Mononuclear cell (primary cell): ENCODE measurements around the gene PNLIPRP2. TPM values are rescaled to one million over a fixed set of nuclear protein-coding genes. Genes with fewer than 3 reads are reported as not detected.

Experiments used
- H3K27me3 ChIP-seq: 2 replicates; pipeline ENCODE4 v1.6.0; 2011; ENCODE audit warnings: low read length, control low read depth; ENCODE audit not compliant: insufficient read depth
- H3K4me1 ChIP-seq: 2 replicates; pipeline ENCODE4 v1.5.1; 2011; ENCODE audit warnings: mild to moderate bottlenecking, low read length, control low read depth; ENCODE audit not compliant: insufficient read depth
- H3K4me3 ChIP-seq: 2 replicates; pipeline ENCODE4 v1.5.1; 2011; ENCODE audit warnings: mild to moderate bottlenecking, low read length, moderate library complexity
- H3K9me3 ChIP-seq: 2 replicates; pipeline ENCODE4 v1.5.1; 2011; ENCODE audit warnings: low read depth, mild to moderate bottlenecking, control low read depth, low read length
- total RNA-seq: library from RNA; depleted of rRNA; stranded (reverse); fragments of >200 nt; gene quantifications from one replicate; pipeline ENCODE4 v1.2.3, GENCODE V29; 2012

The PNLIPRP2 gene
- total RNA-seq, 1 donor = not detected

DNA sequence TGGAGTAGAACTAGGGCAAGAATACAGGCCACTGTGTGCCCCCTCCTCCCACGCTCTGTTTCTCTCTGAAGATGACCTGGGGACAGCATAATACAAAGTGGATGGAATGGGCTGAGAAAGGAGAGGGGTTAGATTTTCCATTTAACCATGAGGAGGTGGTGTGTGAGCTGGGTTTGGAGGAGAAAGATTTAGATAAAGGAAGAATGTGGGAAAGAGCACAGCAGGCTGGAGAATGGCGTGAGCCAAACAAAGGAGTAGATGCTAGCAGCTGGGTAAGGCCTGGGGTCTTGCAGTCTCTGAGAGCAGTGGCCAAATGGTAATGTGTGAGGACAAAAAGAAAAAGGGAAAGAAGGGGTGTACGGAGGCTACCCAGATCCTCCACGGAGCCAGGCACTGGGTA, 8.6 kb downstream of the PNLIPRP2 start:
- Histone ChIP-seq H3K4me1 (no peaks in the 10 kb centered on the region), H3K9me3 (no peaks in the 10 kb centered on the region), H3K27me3 (no peaks in the 10 kb centered on the region), H3K4me3 (no peak overlapping the region)

DNA sequence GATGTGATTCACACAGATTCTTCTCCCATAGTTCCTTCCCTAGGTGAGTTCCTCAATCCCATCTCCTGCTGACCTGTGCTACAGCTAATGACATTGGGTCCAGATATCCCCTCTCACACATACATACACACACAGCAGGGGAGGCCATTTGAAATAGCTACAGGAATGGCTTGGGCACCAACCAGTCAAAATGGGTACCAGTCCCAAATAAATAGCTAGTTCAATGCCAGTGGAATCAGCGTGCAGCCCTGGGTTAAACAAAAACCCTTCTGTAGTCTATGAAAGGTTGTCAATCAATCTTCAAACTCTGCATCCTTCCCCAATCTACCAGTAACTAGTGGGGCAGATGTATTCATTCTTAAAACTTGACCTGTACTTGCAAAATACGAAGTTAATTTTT, 9.3 kb downstream of the PNLIPRP2 start:
- Histone ChIP-seq H3K4me3 (no peak overlapping the region), H3K27me3 (no peaks in the 10 kb centered on the region), H3K9me3 (no peaks in the 10 kb centered on the region), H3K4me1 (no peaks in the 10 kb centered on the region)

DNA sequence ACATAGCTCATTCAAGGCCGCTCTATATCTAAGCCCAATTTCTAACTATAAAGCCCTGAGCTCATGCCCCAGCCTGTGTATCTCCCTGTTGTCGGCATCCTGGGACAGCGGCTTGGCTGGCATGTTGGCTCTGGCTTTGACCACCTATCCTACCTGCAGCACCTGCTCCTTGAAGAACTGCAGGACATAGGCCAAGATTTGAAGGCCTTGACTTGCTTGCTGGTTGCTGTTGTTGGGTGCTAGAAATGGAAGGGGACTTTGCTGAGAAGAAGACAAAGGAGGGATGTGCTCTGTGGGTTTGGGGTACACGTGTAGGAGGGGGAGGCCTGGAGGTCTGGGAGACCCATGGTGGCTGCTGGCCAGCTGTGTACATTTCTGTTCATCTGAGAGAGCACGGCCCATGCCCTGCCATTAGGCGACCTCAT, 11.1 kb downstream of the PNLIPRP2 start:
- Histone ChIP-seq H3K9me3 (no peaks in the 10 kb centered on the region), H3K4me3 (no peak overlapping the region), H3K4me1 (no peaks in the 10 kb centered on the region), H3K27me3 (no peaks in the 10 kb centered on the region)

GRCh38 chr10:116632596-116633215, 12.0 kb downstream of the PNLIPRP2 start:
- Histone ChIP-seq H3K27me3 (no peaks in the 10 kb centered on the region), H3K4me1 (no peaks in the 10 kb centered on the region)

GRCh38 chr10:116633216-116633600, 12.5 kb downstream of the PNLIPRP2 start:
- no peaks in the 10 kb centered on the region for H3K27me3 ChIP-seq
- no peak overlapping the region for H3K4me3 ChIP-seq
- H3K9me3 ChIP-seq = no peaks in the 10 kb centered on the region
- no peaks in the 10 kb centered on the region for H3K4me1 ChIP-seq

More at GRCh38 chr10:116632596-116633215, 12.0 kb downstream of the PNLIPRP2 start:
- Histone ChIP-seq H3K9me3 (no peaks in the 10 kb centered on the region), H3K4me3 (no peak overlapping the region)

- no peak overlapping the region for H3K4me3 ChIP-seq
Observed at GRCh38 chr10:116634126-116634975, 13.6 kb downstream of the PNLIPRP2 start.

DNA sequence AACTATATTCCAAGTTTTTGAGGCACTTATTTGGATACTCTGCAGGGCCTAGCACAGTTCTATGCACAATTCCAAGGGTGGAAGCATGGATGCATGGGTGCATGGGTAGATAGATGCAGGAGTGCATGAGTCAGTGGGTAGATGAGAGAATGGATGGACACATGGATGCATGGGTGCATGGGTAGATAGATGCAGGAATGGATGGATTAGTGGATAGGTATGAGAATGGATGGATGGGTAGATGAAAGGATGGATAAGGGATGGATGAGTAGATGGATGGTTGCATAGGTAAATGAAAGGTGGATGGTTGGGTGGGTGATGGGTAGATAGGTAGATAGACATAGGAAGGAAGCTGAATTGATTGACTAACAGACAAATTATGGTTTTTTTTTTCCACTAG, 15.6 kb downstream of the PNLIPRP2 start:
- H3K4me1 ChIP-seq = no peaks in the 10 kb centered on the region
- H3K9me3 ChIP-seq = no peaks in the 10 kb centered on the region
- H3K27me3 ChIP-seq = no peaks in the 10 kb centered on the region
- H3K4me3 ChIP-seq = no peak overlapping the region

More at GRCh38 chr10:116634126-116634975, 13.6 kb downstream of the PNLIPRP2 start:
- Histone ChIP-seq H3K9me3 (no peaks in the 10 kb centered on the region), H3K27me3 (no peaks in the 10 kb centered on the region), H3K4me1 (no peaks in the 10 kb centered on the region)

GRCh38 chr10:116636976-116637375, 16.2 kb downstream of the PNLIPRP2 start:
- no peaks in the 10 kb centered on the region for H3K27me3 ChIP-seq
- no peaks in the 10 kb centered on the region for H3K4me1 ChIP-seq
- no peak overlapping the region for H3K4me3 ChIP-seq
- no peaks in the 10 kb centered on the region for H3K9me3 ChIP-seq

DNA sequence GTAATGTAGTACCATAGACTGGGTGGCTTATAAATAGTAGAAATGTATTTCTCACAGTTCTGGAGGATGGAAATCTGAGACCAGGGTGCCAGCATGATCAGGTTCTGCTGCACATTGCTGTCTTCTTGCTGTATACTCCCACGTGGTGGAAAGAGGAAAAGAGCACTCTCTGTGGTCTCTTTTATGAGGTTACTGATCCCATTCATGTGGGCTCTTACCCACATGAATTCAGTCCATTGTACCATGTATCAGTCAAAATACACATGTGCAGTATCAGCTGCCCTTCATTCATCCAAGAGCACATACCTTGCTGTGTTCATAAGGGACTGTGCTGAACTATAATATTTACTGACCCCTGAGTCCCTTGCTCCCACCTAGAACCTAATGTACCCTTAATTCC, 17.1 kb downstream of the PNLIPRP2 start:
- no peaks in the 10 kb centered on the region for H3K9me3 ChIP-seq
- no peak overlapping the region for H3K4me3 ChIP-seq
- no peaks in the 10 kb centered on the region for H3K4me1 ChIP-seq
- no peaks in the 10 kb centered on the region for H3K27me3 ChIP-seq

GRCh38 chr10:116646502-116646901, 25.7 kb downstream of the PNLIPRP2 start:
- Histone ChIP-seq H3K9me3 (no peaks in the 10 kb centered on the region), H3K4me3 (no peak overlapping the region), H3K4me1 (no peaks in the 10 kb centered on the region), H3K27me3 (no peaks in the 10 kb centered on the region)

GRCh38 chr10:116648903-116649302, 28.1 kb downstream of the PNLIPRP2 start:
- Histone ChIP-seq H3K4me1 (no peaks in the 10 kb centered on the region), H3K27me3 (no peaks in the 10 kb centered on the region), H3K9me3 (no peaks in the 10 kb centered on the region), H3K4me3 (no peak overlapping the region)

GRCh38 chr10:116653885-116654284, 33.1 kb downstream of the PNLIPRP2 start:
- no peak overlapping the region for H3K4me3 ChIP-seq
- H3K4me1 ChIP-seq = no peaks in the 10 kb centered on the region
- H3K9me3 ChIP-seq = no peaks in the 10 kb centered on the region
- H3K27me3 ChIP-seq = no peaks in the 10 kb centered on the region

GRCh38 chr10:116654816-116655215, 34.1 kb downstream of the PNLIPRP2 start:
- H3K9me3 ChIP-seq = no peaks in the 10 kb centered on the region
- no peaks in the 10 kb centered on the region for H3K4me1 ChIP-seq
- no peak overlapping the region for H3K4me3 ChIP-seq
- H3K27me3 ChIP-seq = no peaks in the 10 kb centered on the region

DNA sequence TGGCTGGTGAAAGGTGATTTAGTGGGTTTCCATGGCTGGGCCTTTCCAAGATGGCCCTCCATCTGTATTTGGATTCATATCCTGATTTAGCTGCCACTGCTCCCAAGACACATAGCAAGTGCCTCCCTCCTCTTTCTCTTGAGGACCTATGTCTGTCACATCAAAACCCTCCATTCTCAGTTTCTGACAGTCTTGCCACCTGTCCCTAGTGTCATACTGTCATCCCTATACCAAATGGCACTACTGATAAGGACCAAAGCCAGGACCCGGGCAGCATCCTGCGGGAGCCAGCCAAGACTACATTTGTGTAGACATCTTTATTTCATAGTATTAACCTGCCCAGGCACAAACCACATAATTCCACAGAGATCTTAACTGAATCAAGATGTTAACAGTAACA, 34.8 kb downstream of the PNLIPRP2 start:
- no peak overlapping the region for H3K4me3 ChIP-seq
- H3K9me3 ChIP-seq = no peaks in the 10 kb centered on the region
- no peaks in the 10 kb centered on the region for H3K27me3 ChIP-seq
- no peaks in the 10 kb centered on the region for H3K4me1 ChIP-seq

DNA sequence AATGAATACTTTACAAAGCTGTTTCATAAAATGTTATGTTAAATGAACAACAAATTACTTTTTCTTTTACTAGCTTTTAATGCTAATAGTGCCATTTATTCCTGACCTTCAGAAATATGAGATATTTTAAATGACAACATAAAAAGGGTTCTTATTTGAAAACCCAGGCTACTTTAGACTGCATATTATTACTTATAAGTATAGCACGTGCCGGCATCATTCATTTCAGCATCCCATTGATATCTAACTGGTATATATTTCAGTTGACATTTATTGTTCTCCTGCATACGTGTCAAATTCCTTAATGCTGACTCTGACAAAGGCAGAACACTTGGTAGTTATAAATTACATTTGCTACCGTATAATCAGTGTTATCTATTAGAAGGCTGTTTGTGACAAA, 35.3 kb downstream of the PNLIPRP2 start:
- Histone ChIP-seq H3K9me3 (no peaks in the 10 kb centered on the region), H3K4me3 (no peak overlapping the region)

More for the DNA sequence above, 35.3 kb downstream of the PNLIPRP2 start:
- Histone ChIP-seq H3K4me1 (no peaks in the 10 kb centered on the region), H3K27me3 (no peaks in the 10 kb centered on the region)
